DND-41 (cell line): ENCODE results near the gene ST3GAL6.

Experiments used
- CTCF ChIP-seq: IDR thresholded peaks from 2 replicates; pipeline ENCODE4 v1.5.1; 2012; ENCODE audit warnings: borderline replicate concordance, low read length, moderate library complexity, mild to moderate bottlenecking; ENCODE audit not compliant: poor library complexity, severe bottlenecking; ENCODE audit errors: extremely low read depth
- EZH2 ChIP-seq: IDR thresholded peaks from 3 replicates; pipeline ENCODE4 v1.6.1; 2012; ENCODE audit warnings: borderline replicate concordance, low read depth, mild to moderate bottlenecking, moderate library complexity, low read length, inconsistent platforms; ENCODE audit not compliant: severe bottlenecking

GRCh38 chr3:98713984-98714383 is 49.2 kb upstream of the ST3GAL6 start:
- TF ChIP-seq CTCF = no peak
- TF ChIP-seq EZH2 = no peak
